Right ventricle myocardium inferior (tissue), 1 donor: ENCODE results near the gene MIDN. TPM values are rescaled to one million over a fixed set of nuclear protein-coding genes. Genes with fewer than 3 reads are reported as not detected.
"Not testable (repeated sequence)": the region's sequence is repeated elsewhere in the genome, so short reads cannot be mapped to it uniquely, and the experiment has no call there.

ENCODE experiments used
- ATAC-seq: fragments of 200-7000 bp; cut with Tn5 transposase; one replicate; pipeline ENCODE4 v1.9.1; 2020; ENCODE audit warnings: mild to moderate bottlenecking, moderate library complexity
- DNase-seq: peaks from one replicate; pipeline ENCODE4 v3.0.0; 2021; ENCODE audit errors: missing footprints
- intact Hi-C: fragments of 100-400 bp; cut with DNase I; formaldehyde crosslinking; loops from one replicate; pipeline ENCODE4 v1.11.0; 2022
- total RNA-seq: library from RNA; stranded (reverse); fragmentation: NEBNext Ultra II Directional; extraction: Animal tissue kit (Norgen Biotek cat#: 25700); gene quantifications from one replicate; pipeline ENCODE4 v1.2.1, GENCODE V29; 2021
- donor health status: DM: no; HTN: yes; CAD: no; lungs with severe emphysema.

MIDN gene
- total RNA-seq, 1 donor from 2014 or later: 62.8 TPM

GRCh38 chr19:1240925-1241324, 7.5 kb upstream of the MIDN start:
- no peak for ATAC-seq
- intact Hi-C loops: loop anchor here (1.0 to 10.0 kb wide), 4 partner anchors 20 to 446 kb away; partner anchors contain the start of genes ARID3A and PTBP1
- DNase-seq: no peak

- ATAC-seq: peak; percentile 64
- peak; percentile 97 for DNase-seq
- intact Hi-C loops: loop anchor here (2.0 to 10.0 kb wide), 3 partner anchors 129 to 447 kb away; partner anchors contain the start of genes ARID3A and PTBP1
Measured at GRCh38 chr19:1241417-1242095, 6.8 kb upstream of the MIDN start, which contains the start of gene ATP5F1D. TSS of gene ATP5F1D (plus strand) at chr19:1241751. CDS start at chr19:1241851, 100 bp downstream.

GRCh38 chr19:1243768-1244692, 4.4 kb upstream of the MIDN start:
- DNase-seq (peak; percentile 95), ATAC-seq (peak; percentile 45)
- intact Hi-C loops: loop anchor here (1.0 to 10.0 kb wide), 3 partner anchors 23 to 449 kb away; partner anchors contain the start of genes ARID3A and PTBP1

- ATAC-seq (peak; percentile 24), DNase-seq (peak; percentile 89)
- intact Hi-C loops: loop anchor here (1.0 to 10.0 kb wide), 4 partner anchors 22 to 450 kb away; partner anchors contain the start of genes ARID3A, NDUFS7 and PTBP1
Measured at GRCh38 chr19:1244693-1245451, 3.5 kb upstream of the MIDN start.

GRCh38 chr19:1245494-1246264, 2.7 kb upstream of the MIDN start:
- intact Hi-C loops: loop anchor here (1.0 to 10.0 kb wide), 3 partner anchors 138 to 451 kb away; partner anchors contain the start of genes ARID3A, NDUFS7 and PTBP1
- ATAC-seq (peak; percentile 37), DNase-seq (peak; percentile 86)

- peak; percentile 71 for DNase-seq
- not testable (repeated sequence) for ATAC-seq
- intact Hi-C loops: loop anchor here (10.0 kb wide), 2 partner anchors 322 to 452 kb away; partner anchors contain the start of genes ARID3A and PTBP1
Measured at GRCh38 chr19:1246265-1247087, 1.9 kb upstream of the MIDN start.

- DNase-seq (no peak), ATAC-seq (no peak)
- intact Hi-C loops: loop anchor here (10.0 kb wide), 2 partner anchors 323 to 453 kb away; partner anchors contain the start of genes ARID3A and PTBP1
Measured at GRCh38 chr19:1247748-1248138, 640 bp upstream of the MIDN start.

- ATAC-seq (peak; percentile 20), DNase-seq (peak; percentile 91)
- intact Hi-C loops: loop anchor here (1.0 to 10.0 kb wide), 3 partner anchors 17 to 454 kb away; partner anchors contain the start of genes ARID3A and PTBP1
Measured at GRCh38 chr19:1248786-1249297, 459 bp downstream of the MIDN start.

GRCh38 chr19:1249298-1249989, 1.1 kb downstream of the MIDN start:
- DNase-seq: peak; percentile 98
- intact Hi-C loops: loop anchor here (1.0 to 10.0 kb wide), 3 partner anchors 17 to 455 kb away; partner anchors contain the start of genes ARID3A and PTBP1
- peak; percentile 17 for ATAC-seq

- DNase-seq (no peak), ATAC-seq (no peak)
- intact Hi-C loops: loop anchor here (1.0 to 10.0 kb wide), 3 partner anchors 16 to 455 kb away; partner anchors contain the start of genes ARID3A and PTBP1
Measured at GRCh38 chr19:1249990-1250436, 1.6 kb downstream of the MIDN start.

GRCh38 chr19:1250437-1251260, 2.3 kb downstream of the MIDN start:
- intact Hi-C loops: no loop called here
- DNase-seq (peak; percentile 88), ATAC-seq (no peak)

GRCh38 chr19:1251330-1252220, 3.2 kb downstream of the MIDN start:
- DNase-seq (peak; percentile 95), ATAC-seq (no peak)
- intact Hi-C loops: no loop called here

- intact Hi-C loops: no loop called here
- peak; percentile 54 for ATAC-seq
- peak; percentile 97 for DNase-seq
Measured at GRCh38 chr19:1252221-1252820, 3.9 kb downstream of the MIDN start.
